Stimulated activated CD4-positive, alpha-beta T cell treated with anti-CD3 and anti-CD28 coated beads, Interleukin-15, amount 100 ng/mL, for 1 hour (primary cell): ENCODE data around the gene CELF4.

Source experiments
- DNase-seq, 2 donors: peaks; one replicate each; pipeline ENCODE4 v3.0.0-alpha.2; 2020; ENCODE audit warnings: low read depth in 1 of 2, low spot score in 1 of 2

CELF4 gene

DNA sequence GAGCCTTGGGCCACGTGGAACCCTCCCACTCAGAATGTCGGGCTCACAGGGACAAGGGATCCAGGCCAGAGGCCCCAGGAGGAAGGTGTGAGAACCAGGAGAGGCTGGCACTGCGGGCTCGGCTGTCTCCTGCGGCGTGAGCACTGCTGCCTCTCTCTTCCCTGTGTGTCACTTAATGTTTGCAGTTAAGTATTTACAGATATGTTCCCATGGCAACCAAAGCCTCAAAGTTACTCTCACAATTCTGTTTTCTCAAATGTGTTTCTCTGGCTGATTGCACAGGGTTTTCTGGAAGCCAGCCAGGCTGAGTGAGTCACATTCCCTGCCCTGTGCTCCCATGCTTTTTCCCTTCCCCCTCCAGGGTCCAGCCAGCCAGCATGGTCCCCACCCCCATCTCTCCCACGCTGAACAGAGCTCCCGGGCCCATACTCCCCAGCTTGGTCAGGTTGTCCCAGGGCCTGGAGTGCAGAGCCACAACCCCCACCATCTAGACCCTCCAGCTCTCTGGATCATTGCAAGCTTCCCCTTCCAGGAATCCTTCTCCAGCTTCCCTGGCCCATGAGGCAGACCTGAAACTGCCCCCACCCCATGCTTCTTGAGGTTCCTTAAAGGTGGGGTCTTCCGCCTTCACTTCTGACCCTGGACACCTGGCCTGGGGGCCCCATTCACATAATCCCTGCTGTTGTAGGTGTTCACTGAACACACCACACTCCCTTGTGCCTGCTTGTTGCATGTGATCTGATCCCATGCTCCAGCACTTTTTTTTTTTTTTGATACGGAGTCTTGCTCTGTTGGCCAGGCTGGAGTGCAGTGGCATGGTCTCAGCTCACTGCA, 265.9 kb downstream of the CELF4 start:
- DNase-seq, result no peak

DNA sequence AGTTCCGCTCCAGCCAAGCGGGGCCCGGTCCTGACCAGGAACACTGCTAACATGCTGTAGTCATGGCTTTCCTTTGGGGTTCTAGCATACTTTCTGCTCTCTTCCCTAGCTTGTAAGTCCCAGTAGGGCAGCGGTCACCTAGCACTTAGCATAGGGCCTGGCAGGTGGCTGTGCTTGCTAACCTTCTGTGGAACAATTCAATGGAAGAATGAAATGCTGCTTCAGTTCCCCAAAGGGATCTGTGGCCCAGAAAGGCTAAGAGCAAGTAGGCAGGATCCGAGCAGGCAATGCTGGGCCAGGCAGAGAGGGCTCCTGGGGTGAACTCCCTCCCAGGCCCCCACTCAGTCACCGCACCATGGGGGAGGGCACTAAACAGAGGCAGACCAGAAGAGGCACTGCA, 266.8 kb downstream of the CELF4 start:
- DNase-seq, result no peak

DNA sequence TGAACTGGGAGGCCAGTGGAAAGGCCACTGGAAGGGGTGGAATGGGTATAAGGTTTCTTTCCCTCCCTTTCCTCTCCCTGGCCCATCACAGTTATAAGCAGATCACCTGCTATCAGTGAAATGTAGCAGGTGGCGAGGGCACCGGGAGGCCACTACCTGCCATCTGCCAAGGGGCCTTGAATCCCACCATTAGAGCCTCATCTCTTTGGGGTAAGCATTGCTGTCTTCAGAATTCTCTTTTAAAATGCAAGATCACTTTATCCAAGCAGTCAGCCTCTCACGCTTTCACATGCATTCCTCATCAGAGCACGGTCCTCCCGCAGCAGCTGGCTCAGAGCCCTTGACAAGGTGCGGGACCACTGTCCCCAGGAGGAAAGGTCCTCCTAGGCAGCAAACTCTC, 268.5 kb downstream of the CELF4 start:
- DNase-seq, result no peak

DNA sequence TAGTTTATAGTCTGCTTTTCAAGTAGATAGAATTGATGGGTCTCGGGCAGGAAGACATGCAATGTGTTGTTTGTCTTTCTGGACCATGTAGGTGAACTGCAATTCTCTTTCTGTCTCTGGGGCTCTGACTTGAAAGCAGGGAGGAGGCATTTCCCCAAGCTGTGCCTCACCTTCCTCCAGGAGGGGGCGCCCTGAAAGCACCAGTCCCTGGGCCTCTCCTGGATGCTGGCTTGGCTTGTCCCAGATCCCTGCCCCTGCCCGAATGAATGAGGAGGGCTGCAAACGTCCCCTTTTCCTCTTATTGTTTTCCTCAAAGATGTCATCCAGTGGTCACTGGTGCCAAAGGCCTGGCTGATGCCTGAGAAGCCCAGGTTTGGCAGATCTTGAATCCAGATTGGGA, 270.6 kb downstream of the CELF4 start:
- no peak for DNase-seq

DNA sequence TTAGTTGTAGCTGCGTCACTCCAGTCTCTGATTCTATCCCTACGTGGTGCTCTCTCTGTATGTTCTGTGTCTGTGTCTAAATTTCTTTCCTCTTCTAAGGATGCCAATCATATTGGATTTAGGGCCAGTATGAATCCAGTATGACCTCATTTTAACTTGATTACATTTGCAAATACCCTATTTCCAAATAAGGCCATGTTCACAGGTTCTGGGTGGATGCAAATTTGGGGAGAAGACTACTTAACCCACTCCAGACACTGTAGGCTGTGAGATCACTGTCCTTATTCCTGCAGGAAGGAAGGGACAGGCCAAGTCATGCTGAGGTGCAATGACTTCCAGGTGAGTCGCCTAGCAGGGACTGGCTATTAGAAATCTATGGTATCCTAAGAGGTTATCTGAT, 272.2 kb downstream of the CELF4 start:
- DNase-seq, result no peak

DNA sequence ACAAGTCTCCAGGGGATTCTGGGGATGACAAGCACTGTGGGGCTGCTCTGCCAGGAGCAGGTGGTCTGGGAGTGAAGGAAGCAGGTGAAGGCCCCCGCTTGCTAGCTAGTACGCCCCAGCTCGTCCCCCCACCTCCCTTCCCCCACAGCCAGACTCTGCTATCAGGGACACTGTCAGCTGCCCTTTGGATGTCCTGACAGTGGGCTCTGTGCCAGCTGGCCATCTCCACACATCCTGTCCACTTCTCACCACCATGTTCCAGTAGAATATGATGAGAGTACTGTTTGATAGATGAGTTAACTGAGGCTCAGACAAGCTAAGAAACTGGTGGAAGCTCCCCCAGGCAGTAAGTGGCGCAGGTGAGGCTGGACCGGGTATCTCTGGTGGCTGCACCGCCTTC, 276.2 kb downstream of the CELF4 start:
- DNase-seq, result no peak

DNA sequence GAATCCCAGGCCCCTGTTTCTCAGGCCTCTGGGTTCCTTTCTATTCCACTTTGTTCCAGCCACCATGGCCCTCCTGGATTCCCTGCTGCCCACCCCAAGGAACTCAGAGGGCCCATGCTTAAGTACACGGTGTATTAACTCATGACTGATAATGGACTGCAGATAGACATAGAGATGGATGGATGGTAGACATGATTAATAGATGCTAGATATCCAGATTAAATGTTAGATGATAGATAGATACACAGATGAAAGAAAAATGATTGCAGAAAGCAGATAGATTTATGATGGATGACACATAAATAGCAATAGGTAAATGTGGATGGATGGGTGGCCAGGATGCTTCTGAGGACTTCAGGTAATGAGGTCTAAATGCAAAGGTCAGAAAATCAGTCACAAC, 278.0 kb downstream of the CELF4 start:
- DNase-seq, result no peak

DNA sequence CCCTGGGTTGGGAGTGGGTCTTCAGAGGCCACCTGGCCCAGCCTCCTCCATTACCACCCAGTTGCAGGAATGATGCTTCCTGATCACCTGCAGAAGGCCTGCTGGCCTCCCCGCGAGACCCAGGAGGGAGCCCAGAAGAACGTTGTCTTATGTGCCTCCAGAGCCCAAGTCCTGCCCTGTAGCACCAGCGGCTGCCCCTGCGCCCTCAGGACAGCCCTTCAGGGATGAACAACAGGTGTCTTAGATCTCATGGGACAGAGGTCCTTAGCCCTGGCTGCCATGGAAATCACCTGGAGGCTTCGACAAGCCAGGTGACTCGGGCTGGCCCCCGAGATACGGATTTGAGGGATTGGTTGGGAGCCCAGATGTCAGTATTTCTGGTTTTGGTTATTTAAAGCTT, 278.8 kb downstream of the CELF4 start:
- DNase-seq, result no peak

DNA sequence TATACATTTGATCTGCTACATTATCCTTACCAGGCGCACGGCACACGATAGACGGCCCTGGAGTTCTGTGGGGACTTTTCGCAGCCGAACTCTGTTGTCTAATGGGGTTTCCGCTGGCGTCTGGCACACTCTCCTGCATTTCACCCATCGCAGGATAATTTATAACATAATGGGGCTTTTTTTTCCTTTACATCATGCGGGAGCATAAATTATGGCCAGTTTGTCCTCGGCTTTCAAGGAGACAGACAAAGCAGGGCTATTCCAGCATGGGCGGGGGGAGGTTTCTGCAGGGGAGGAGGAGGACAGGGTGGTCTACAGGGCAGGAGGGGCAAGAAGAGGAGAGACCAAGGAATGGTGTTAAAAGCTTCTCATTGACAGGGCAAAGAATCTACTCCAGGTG, 279.8 kb downstream of the CELF4 start:
- no peak for DNase-seq

DNA sequence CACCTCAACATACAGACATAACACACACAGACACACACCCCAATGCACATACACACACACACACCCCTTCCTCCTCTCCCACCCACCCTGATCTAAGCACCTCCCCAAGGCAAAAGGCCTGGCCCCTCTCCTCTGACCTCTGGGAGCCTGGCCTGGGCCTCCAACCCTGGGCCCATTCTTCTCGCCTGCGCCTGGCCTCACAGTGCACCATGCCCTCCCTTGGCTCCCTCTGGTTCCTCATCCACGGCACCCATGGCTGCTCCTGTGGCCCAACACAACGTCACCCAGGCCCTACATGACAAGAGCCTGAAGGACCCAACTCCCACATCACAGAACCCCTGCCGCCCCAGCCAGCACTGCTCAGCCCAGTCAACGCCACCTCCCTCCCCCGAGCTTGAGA, 281.3 kb downstream of the CELF4 start:
- no peak for DNase-seq

DNA sequence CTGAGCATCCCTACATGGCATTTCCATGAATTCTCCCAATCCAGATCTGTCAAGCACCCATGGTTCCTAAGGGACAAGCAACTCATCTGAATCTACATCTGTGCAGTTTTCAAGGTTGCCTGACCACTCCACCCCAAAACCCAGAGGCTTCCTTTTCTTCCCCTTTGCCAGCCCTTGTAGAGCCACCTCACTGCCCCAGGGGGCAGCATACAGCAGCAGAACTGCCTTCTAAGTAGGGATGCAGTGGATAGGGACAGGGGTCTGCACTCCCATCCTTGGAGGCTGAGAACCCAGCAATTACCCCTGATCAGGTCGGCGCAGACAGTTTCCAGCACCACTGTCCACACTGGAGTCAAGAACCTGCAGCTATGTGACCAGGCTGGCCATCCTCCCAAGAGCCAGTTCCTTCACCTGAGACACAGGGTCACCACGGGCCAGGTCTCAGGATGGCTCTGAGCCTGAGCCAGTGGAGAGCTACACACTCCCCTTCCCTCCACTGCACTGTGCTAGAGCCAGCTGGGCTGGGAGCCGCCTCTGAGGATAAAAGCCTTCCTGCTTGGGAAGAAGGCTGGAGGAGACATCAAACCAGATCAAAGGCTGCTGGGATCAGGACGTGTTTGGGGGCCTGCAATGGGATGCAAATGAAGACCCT, 283.1 kb downstream of the CELF4 start:
- no peak for DNase-seq

DNA sequence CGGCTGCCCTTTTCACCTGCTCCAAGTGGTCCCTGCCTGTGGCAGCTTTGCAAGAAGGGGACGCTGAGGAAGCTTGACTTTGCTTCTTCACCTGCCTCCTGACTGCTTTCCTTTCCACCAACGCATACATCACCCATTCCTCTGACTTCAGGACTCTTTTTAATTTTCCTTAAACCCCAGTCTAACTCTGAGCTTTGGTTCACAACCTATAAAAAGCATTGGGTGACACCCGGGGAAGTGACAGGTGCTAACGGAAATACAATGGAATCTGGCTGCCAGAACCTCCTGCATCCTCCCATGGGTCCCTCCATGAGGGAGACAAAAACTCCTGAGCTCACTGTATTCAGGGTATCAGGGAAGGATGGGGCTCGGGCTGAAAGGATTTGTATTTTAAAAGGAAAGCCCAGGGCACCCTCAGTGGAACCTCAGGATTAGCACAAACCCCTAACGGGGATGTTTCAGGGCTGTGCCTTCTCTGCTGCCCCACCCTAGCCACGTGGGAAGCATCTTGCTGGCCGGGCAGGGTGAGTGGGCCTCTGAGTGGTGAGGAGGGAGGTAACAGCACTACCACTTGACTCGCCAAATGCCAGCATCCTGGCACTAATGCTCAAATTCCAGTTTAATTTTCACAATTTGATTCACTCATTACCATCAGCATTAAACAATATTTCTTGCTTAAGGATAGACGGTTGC, 284.8 kb downstream of the CELF4 start:
- DNase-seq, result no peak

DNA sequence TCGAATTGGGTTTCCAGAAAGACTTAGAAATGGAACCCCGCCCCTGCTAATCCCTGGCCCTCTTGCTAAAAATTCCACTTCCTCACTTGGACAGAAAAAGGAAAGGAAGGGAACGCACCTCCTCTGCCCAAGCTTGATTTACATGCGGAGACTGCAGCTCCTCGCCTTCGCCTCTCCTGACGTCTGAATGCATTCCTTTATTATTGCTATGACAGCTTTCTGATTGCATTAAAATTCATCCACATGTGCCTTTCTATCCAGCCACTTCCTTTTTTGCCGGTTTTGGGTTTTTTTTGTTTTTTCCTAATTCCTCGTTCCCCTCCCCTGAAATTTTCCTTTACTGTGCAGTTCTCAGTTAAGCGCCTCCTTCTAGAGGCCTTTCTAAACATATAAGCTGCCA, 287.8 kb downstream of the CELF4 start:
- no peak for DNase-seq

DNA sequence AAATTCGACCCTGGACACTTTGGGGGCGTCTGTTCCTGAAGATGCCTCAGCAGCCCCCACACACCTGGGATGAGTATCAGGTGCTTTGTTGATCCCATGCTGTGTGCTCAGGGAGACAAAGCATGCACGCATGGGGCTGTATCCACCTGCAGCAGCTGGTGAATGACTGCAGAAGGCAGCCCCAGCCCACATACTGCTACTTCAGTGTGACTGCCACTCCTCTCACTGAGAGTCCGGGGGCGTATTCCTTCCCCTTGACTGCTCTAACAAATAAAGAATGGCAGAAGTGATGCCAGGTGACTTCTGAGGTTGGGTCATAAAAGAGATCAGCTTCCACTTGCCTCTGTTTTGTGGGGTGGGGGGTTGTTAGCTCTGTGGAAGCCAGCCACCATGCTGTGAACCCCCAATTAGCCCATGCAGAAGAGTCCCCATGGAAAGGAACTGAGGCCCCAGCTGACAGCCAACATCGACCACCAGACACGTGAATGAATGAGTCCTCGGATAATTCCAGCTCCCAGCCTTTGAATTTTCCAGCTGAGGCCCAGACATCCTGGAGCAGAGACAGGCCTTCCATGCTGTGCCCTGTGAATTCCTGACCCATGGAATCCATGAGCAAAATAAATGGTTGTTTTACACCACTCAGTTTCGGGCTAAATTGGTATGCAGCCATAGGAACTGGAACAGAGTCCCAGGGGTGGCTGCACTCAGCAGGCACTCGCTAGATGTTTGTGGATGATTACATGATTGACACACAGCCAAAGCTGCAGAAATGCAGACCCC, 289.3 kb downstream of the CELF4 start:
- DNase-seq, result no peak

DNA sequence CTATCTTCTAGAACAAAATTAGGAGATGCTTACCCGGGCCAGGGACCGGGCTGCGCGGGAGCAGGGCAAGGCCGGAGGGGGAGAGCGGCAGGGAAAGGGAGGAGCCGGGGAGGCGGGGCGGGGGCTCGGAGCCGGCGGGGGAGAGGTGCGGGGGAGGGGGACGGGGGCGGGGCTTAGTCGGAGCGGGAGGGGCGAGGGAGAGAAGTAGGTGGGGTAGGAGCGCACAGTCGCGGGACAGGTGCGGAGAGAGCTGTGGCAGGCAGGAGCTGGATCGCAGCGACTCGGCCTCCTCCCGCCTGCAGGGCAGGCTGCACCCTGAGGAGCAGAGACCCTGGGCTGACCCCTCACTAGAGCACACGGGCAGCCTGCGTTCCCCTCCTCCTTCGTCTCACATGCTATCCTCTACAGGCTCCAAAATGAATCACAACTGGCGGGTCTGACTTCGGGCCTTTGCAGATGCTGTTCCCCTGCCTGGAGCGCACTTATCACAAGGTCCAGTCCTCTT, 290.3 kb downstream of the CELF4 start:
- DNase-seq, result no peak

DNA sequence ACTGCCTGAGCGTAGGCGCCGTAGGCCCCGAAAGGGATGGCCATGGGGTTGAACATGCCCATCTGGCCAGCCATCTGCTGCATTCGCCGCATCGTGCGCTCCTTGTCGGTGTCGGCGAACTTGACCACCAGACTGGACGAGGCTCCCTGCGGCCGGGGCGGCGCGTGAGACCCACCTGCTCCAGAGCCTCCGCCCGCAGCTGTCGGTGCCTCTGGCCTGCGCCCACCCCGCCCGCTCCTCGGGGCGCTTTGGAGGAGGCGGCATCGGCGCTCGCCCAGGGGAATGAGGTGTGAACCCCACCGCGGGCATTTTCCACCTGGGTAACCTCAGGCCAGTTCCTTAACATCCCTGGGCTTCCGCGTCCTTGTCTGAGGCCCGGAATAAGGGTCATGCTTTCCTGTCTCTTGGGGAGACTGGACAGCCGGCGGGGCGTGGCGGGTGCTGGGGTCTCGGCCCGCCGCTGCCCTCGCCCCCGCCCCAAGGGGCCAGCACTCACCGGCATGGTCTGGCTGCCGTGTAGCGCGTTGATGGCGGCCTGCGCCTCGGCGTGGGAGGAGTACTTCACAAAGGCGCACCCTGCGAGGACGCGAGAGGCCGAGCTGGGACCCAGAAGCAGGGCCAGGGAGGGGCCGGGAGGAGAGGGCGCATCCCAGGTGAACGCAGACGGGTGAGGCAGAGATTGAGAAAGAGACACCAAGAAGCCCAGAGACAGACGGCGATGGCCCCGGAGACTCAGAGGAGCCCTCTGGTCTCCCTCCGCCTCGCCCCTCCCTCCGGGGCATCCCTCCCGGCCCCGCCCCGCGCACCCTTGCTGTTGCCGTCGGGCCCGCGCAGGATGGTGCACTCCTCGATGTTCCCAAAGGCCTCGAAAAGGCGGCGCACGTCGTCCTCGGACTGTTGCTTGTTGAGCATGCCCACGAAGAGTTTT, 291.0 kb downstream of the CELF4 start:
- no peak for DNase-seq

DNA sequence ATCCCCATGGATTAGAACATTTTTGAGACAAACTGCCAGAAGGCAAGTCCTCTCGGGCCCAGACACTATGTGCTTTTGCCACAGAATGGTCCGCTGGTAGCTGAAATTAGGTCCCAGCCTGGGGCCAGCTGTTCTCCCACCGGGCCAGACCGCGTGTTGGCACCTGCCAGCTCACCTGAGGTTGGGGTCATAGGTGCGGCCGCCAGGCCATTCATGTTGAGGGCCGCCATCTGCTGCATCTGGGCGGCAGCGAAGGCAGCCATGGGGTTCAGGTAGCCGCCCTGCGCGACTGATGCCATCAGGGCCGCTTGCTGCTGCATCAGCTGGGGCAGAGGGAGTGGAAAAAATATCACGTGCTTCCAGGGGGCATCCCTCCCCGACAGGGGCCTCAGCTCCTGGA, 292.8 kb downstream of the CELF4 start:
- DNase-seq, result no peak

DNA sequence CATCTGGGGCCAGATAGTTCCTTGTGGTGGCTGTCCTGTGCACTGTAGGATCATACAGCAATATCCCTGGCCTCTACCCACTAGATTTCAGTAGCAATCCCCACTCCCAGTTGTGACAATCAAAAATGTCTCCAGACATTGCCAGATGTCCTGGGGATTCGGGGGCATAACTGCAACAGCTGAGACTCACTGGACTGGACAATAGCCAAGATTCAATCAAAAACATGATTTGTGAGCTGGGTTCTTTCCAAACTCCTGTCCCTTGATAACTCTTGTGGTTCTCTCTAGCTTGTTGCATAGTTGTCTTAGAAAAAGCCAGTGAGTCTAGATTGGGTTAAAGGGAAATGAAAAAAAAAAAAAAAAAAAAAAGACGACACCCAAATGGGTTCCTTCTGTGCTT, 293.4 kb downstream of the CELF4 start:
- DNase-seq, result no peak

DNA sequence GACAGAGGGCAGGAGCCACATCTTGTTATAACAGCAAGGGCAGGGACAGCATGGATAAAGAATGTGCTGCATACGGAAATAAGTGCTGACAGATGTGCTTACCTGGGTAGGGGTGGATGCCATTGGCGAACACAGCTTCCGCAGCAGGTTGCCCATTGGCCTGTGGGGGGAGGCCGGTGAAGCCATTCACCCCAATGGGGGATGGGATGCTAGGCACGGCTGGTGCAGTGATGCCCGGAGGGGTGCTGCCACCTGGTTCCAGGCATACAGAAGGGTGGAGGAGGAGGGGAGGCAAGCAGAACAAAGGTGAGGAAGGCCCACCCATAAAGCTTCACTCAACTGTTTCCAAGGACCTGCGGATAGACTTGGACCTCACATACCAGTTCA, 294.9 kb downstream of the CELF4 start:
- no peak for DNase-seq

DNA sequence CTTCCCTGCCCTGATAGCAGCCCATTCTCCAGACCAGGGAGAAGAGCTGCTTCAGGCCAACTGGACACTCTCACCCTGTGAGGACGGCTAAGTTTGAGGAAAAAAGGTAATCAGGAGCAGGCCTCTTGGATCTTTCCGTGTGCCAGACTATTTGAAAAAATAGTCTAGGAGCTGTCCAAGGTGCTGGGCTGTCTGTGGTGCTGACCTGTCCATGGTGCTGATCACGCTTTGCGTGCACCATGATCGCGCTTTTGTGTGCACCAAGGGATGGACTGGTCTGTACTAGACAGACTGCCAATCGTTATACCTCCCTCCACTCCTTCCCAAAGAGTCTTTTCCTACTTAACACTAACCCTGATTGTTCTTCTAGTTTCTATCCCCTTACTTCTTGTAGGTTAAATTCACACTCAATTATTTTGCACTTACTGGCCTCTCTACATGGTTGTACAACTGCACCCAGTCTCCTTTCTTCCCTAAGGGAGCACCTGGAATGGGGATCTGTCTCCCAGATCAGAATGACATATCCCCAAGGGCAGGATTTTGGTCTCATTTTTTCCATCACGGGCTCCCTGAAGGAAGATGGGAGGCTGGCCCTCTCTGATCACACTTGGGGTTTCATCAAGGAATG, 295.4 kb downstream of the CELF4 start:
- no peak for DNase-seq
